LNCAP (cell line): ENCODE results near the gene CLEC16A.

Source experiments
- CTCF ChIP-seq: fragments of 450-650 bp; IDR thresholded peaks from 2 replicates; pipeline ENCODE4 v1.5.1; 2017; ENCODE audit warnings: mild to moderate bottlenecking

Gene CLEC16A

GRCh38 chr16:11047939-11048800 is 103.8 kb downstream of the CLEC16A start:
- TF ChIP-seq CTCF, result no peak

- no peak for TF ChIP-seq CTCF
Observed at GRCh38 chr16:11049396-11050059, 105.2 kb downstream of the CLEC16A start.

- no peak for TF ChIP-seq CTCF
Observed at GRCh38 chr16:11050536-11050935, 106.2 kb downstream of the CLEC16A start.

GRCh38 chr16:11050944-11051343 is 106.6 kb downstream of the CLEC16A start:
- no peak for TF ChIP-seq CTCF

GRCh38 chr16:11051430-11051829 is 107.1 kb downstream of the CLEC16A start:
- no peak for TF ChIP-seq CTCF

- no peak for TF ChIP-seq CTCF
Observed at GRCh38 chr16:11051879-11052808, 107.8 kb downstream of the CLEC16A start.

- no peak for TF ChIP-seq CTCF
Observed at GRCh38 chr16:11053916-11054460, 109.6 kb downstream of the CLEC16A start.
